ENCODE measurements around the gene SNRK.

DNA sequence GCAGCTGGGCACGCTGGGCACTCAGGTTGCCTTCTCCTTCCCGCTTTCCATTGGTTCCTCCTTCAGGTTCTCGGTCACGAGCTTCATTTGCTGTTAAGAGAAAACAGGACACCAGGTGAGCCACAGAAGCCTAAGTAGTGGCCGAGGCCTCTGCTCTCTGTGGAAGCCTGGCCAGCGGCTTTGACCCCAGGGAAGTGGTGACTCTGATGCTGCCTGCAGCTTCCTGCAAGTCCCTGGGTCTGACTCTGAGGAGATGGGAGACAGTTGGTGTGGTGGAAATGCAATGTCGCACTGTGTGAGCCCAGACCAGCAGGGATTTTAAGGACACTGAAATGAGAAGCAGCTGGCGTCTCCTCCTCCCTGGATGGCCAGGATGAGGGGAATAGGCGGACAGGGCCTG, 80.5 kb downstream of the SNRK start:
- TF ChIP-seq, protein P1, sequence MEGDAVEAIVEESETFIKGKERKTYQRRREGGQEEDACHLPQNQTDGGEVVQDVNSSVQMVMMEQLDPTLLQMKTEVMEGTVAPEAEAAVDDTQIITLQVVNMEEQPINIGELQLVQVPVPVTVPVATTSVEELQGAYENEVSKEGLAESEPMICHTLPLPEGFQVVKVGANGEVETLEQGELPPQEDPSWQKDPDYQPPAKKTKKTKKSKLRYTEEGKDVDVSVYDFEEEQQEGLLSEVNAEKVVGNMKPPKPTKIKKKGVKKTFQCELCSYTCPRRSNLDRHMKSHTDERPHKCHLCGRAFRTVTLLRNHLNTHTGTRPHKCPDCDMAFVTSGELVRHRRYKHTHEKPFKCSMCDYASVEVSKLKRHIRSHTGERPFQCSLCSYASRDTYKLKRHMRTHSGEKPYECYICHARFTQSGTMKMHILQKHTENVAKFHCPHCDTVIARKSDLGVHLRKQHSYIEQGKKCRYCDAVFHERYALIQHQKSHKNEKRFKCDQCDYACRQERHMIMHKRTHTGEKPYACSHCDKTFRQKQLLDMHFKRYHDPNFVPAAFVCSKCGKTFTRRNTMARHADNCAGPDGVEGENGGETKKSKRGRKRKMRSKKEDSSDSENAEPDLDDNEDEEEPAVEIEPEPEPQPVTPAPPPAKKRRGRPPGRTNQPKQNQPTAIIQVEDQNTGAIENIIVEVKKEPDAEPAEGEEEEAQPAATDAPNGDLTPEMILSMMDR (IDR thresholded peaks at IDR 0.05) = no peak
- no peak for TF ChIP-seq EZH2phosphoT487 (IDR thresholded peaks at IDR 0.05)
- TF ChIP-seq EZH2 (IDR thresholded peaks at IDR 0.05) = no peak

Data from neural progenitor cell (in vitro differentiated cells).